ENCODE measurements around the gene DLX2.

- TF ChIP-seq USF2 (IDR thresholded peaks at IDR 0.05; ENCODE audit: low read depth, low read length): no peak
- no peak for TF ChIP-seq USF2 (CRISPR knock-in tag; IDR thresholded peaks at IDR 0.05; ENCODE audit: borderline replicate concordance)
- TF ChIP-seq ZNF687 (CRISPR knock-in tag; IDR thresholded peaks at IDR 0.05): no peak
- no peak for TF ChIP-seq EZH2 (conservative IDR thresholded peaks at IDR 0.05; ENCODE audit: low read depth, low read length)
- no peak for TF ChIP-seq MAX (IDR thresholded peaks at IDR 0.05)
- no peak for TF ChIP-seq NFYB (CRISPR knock-in tag; IDR thresholded peaks at IDR 0.05)
- TF ChIP-seq RFX5 (IDR thresholded peaks at IDR 0.05; ENCODE audit: low read depth, low read length): no peak
- no peak for TF ChIP-seq CTCF (CRISPR knock-in tag; IDR thresholded peaks at IDR 0.05)
- TF ChIP-seq ZSCAN29 (CRISPR knock-in tag; conservative IDR thresholded peaks at IDR 0.05): no peak
- TF ChIP-seq CAMTA2 (CRISPR knock-in tag; IDR thresholded peaks at IDR 0.05; ENCODE audit: borderline replicate concordance): no peak
- TF ChIP-seq ATF2 (CRISPR knock-in tag; IDR thresholded peaks at IDR 0.05): no peak
- no peak for TF ChIP-seq SNAPC5 (CRISPR knock-in tag; IDR thresholded peaks at IDR 0.05; ENCODE audit: borderline replicate concordance)
Measured at GRCh38 chr2:172120118-172120517, 17.4 kb upstream of the DLX2 start.
